GM12801 (cell line): Measurements from ENCODE around the gene F7.

Experiments
- CTCF ChIP-seq: IDR thresholded peaks from one replicate; pipeline ENCODE4 v1.5.1; 2011; ENCODE audit warnings: control low read depth; ENCODE audit not compliant: insufficient read length; ENCODE audit errors: extremely low read depth

Gene F7

GRCh38 chr13:113095146-113096051, 10.2 kb upstream of the F7 start:
- no peak for TF ChIP-seq CTCF

GRCh38 chr13:113096052-113096744, 9.4 kb upstream of the F7 start:
- no peak for TF ChIP-seq CTCF

- no peak for TF ChIP-seq CTCF
Measured at GRCh38 chr13:113096745-113097305, 8.8 kb upstream of the F7 start.

- no peak for TF ChIP-seq CTCF
Measured at GRCh38 chr13:113097651-113098050, 7.9 kb upstream of the F7 start.

GRCh38 chr13:113098162-113098732, 7.3 kb upstream of the F7 start:
- TF ChIP-seq CTCF, result no peak

GRCh38 chr13:113099142-113099541, 6.4 kb upstream of the F7 start:
- TF ChIP-seq CTCF, result no peak

- no peak for TF ChIP-seq CTCF
Measured at GRCh38 chr13:113102727-113103126, 2.9 kb upstream of the F7 start.
